ENCODE data around the gene OR2T11. TPM values are rescaled to one million over a fixed set of nuclear protein-coding genes. Genes with fewer than 3 reads are reported as not detected.
"Not testable (repeated sequence)": the region's sequence is repeated elsewhere in the genome, so short reads cannot be mapped to it uniquely, and the experiment has no call there.

OR2T11 gene
- total RNA-seq, 1 donor from 2014 or later, result not detected

- intact Hi-C loops (cut with micrococcal nuclease), result no loop called here
These were observed 13.1 kb downstream of the OR2T11 start for GRCh38 chr1:248621770-248622169.

- intact Hi-C loops (cut with micrococcal nuclease), result loop anchor here (2.0 kb wide), 1 partner anchor 188 kb away; no protein-coding TSS in a partner anchor
These were observed 16.0 kb downstream of the OR2T11 start for GRCh38 chr1:248618878-248619277.

- intact Hi-C loops (cut with micrococcal nuclease), result loop anchor here (2.0 kb wide), 1 partner anchor 189 kb away; no protein-coding TSS in a partner anchor
These were observed 16.8 kb downstream of the OR2T11 start for GRCh38 chr1:248618119-248618518.

- intact Hi-C loops (cut with micrococcal nuclease), result no loop called here
These were observed 21.1 kb downstream of the OR2T11 start for GRCh38 chr1:248613742-248614141.

- intact Hi-C loops (cut with micrococcal nuclease), result loop anchor here (1.0 kb wide), 1 partner anchor 208 kb away; no protein-coding TSS in a partner anchor
These were observed 22.9 kb downstream of the OR2T11 start for GRCh38 chr1:248611883-248612414.

- intact Hi-C loops (cut with micrococcal nuclease), result no loop called here
These were observed 24.6 kb downstream of the OR2T11 start for GRCh38 chr1:248610301-248610700.

GRCh38 chr1:248599396-248599795 is 35.5 kb downstream of the OR2T11 start:
- intact Hi-C loops (cut with micrococcal nuclease), result no loop called here

- intact Hi-C loops (cut with micrococcal nuclease), result no loop called here
These were observed 37.3 kb downstream of the OR2T11 start, which contains the start of gene OR2T10 for GRCh38 chr1:248597589-248597988. Gene OR2T10, minus strand, starts transcription at chr1:248597700. Its CDS starts 3,932 bp downstream, at chr1:248593768.

GRCh38 chr1:248596615-248597014 is 38.3 kb downstream of the OR2T11 start:
- intact Hi-C loops (cut with micrococcal nuclease), result no loop called here

- intact Hi-C loops (cut with micrococcal nuclease), result no loop called here
These were observed 41.7 kb downstream of the OR2T11 start for GRCh38 chr1:248593226-248593625.

GRCh38 chr1:248592655-248593054 is 42.2 kb downstream of the OR2T11 start:
- intact Hi-C loops (cut with micrococcal nuclease), result no loop called here

GRCh38 chr1:248590055-248590454 is 44.8 kb downstream of the OR2T11 start:
- intact Hi-C loops (cut with micrococcal nuclease), result no loop called here

GRCh38 chr1:248589334-248589733 is 45.6 kb downstream of the OR2T11 start:
- intact Hi-C loops (cut with micrococcal nuclease), result no loop called here

- intact Hi-C loops (cut with micrococcal nuclease), result no loop called here
These were observed 49.6 kb downstream of the OR2T11 start for GRCh38 chr1:248585266-248585665.

- intact Hi-C loops (cut with micrococcal nuclease), result no loop called here
These were observed 58.5 kb downstream of the OR2T11 start for GRCh38 chr1:248576260-248576980.

- intact Hi-C loops (cut with micrococcal nuclease), result not testable (repeated sequence)
These were observed 60.2 kb downstream of the OR2T11 start, which contains the start of gene OR2T34 for GRCh38 chr1:248574657-248575056. Gene OR2T34, minus strand, starts transcription at chr1:248574757. Its CDS starts 0 bp downstream, at chr1:248574757.

GRCh38 chr1:248573856-248574255 is 61.0 kb downstream of the OR2T11 start:
- intact Hi-C loops (cut with micrococcal nuclease), result not testable (repeated sequence)

Other genes with a start within 250 kb of the OR2T11 start
- gene OR2T1, start 232.0 kb downstream of the OR2T11 start, total RNA-seq, result not detected in 2 replicates
- not detected in 2 replicates for gene OR2T2, start 189.5 kb downstream of the OR2T11 start, total RNA-seq
- not detected in 2 replicates for gene OR2T3, start 161.7 kb downstream of the OR2T11 start, total RNA-seq
- gene OR2T5, start 146.5 kb downstream of the OR2T11 start, total RNA-seq, result not detected in 2 replicates
- gene OR2G6, start 127.0 kb downstream of the OR2T11 start, total RNA-seq, result not detected in 2 replicates
- gene OR2T29, start 72.3 kb downstream of the OR2T11 start, total RNA-seq, result not detected in 2 replicates
- gene OR2T34, start 60.3 kb downstream of the OR2T11 start, total RNA-seq, result not detected in 2 replicates
- not detected in 2 replicates for gene OR2T10, start 37.4 kb downstream of the OR2T11 start, total RNA-seq
- gene OR2T35, start 10.2 kb upstream of the OR2T11 start, total RNA-seq, result not detected in 2 replicates
- gene OR2T27, start 20.4 kb upstream of the OR2T11 start, total RNA-seq, result not detected in 2 replicates
- not detected in 2 replicates for gene OR14I1, start 67.7 kb upstream of the OR2T11 start, total RNA-seq
- not detected in 2 replicates for gene LYPD8, start 120.7 kb upstream of the OR2T11 start, total RNA-seq
- 30.1 and 33.0 TPM in 2 replicates for gene SH3BP5L, start 190.8 kb upstream of the OR2T11 start, total RNA-seq
- gene ZNF672, start 203.1 kb upstream of the OR2T11 start, total RNA-seq, result 48.8 and 49.8 TPM in 2 replicates
- gene ZNF692, start 224.0 kb upstream of the OR2T11 start, total RNA-seq, result 64.3 and 67.8 TPM in 2 replicates

Measured in T-helper 2 cell treated with Interferon-gamma antibody and Interleukin-4, amounts not matched to agents 100 ng/mL and 5 ng/mL, for 36 hours (primary cell).